GM04503 (cell line): ENCODE measurements around the gene TFAP2E.
A peak's percentile ranks its signal among the peaks of the same experiment; 100 is the strongest.

Experiments
- DNase-seq: peaks from one replicate; pipeline ENCODE4 v3.0.0-alpha.2; 2012; ENCODE audit warnings: low read depth

Gene TFAP2E

GRCh38 chr1:35557118-35557610 is 15.9 kb upstream of the TFAP2E start, which contains the start of gene KIAA0319L:
Gene KIAA0319L, minus strand, starts transcription at chr1:35557403. Its CDS starts 2,912 bp downstream, at chr1:35554491.
- no peak for DNase-seq

GRCh38 chr1:35557611-35558373 is 15.3 kb upstream of the TFAP2E start, which contains the start of gene NCDN:
Gene NCDN, plus strand, starts transcription at chr1:35557799. Its CDS starts 392 bp downstream, at chr1:35558191.
- peak; percentile 81 for DNase-seq

GRCh38 chr1:35558374-35559316 is 14.5 kb upstream of the TFAP2E start:
- DNase-seq: no peak

- DNase-seq: no peak
Observed at GRCh38 chr1:35559317-35559944, 13.7 kb upstream of the TFAP2E start.

GRCh38 chr1:35560256-35561225 is 12.6 kb upstream of the TFAP2E start:
- no peak for DNase-seq

- DNase-seq: no peak
Observed at GRCh38 chr1:35561297-35561971, 11.7 kb upstream of the TFAP2E start.

GRCh38 chr1:35561972-35562680 is 11.0 kb upstream of the TFAP2E start:
- DNase-seq: no peak

- no peak for DNase-seq
Observed at GRCh38 chr1:35563166-35563565, 9.9 kb upstream of the TFAP2E start.

GRCh38 chr1:35564037-35564883 is 8.9 kb upstream of the TFAP2E start:
- no peak for DNase-seq

GRCh38 chr1:35564884-35565741 is 8.0 kb upstream of the TFAP2E start:
- DNase-seq: no peak

GRCh38 chr1:35565742-35566133 is 7.4 kb upstream of the TFAP2E start:
- DNase-seq: no peak

- DNase-seq: no peak
Observed at GRCh38 chr1:35567947-35568558, 5.1 kb upstream of the TFAP2E start.

GRCh38 chr1:35568975-35569395 is 4.1 kb upstream of the TFAP2E start:
- DNase-seq: no peak

- no peak for DNase-seq
Observed at GRCh38 chr1:35569936-35570335, 3.2 kb upstream of the TFAP2E start.

- DNase-seq: no peak
Observed at GRCh38 chr1:35570589-35571137, 2.5 kb upstream of the TFAP2E start.

GRCh38 chr1:35571263-35571662 is 1.9 kb upstream of the TFAP2E start:
- DNase-seq: no peak

- no peak for DNase-seq
Observed at GRCh38 chr1:35572296-35572695, 818 bp upstream of the TFAP2E start.
